ENCODE measurements around the gene WTAP.
A peak's percentile ranks its signal among the peaks of the same experiment; 100 is the strongest.
"Not testable (repeated sequence)": the region's sequence is repeated elsewhere in the genome, so short reads cannot be mapped to it uniquely, and the experiment has no call there.

The WTAP gene

DNA sequence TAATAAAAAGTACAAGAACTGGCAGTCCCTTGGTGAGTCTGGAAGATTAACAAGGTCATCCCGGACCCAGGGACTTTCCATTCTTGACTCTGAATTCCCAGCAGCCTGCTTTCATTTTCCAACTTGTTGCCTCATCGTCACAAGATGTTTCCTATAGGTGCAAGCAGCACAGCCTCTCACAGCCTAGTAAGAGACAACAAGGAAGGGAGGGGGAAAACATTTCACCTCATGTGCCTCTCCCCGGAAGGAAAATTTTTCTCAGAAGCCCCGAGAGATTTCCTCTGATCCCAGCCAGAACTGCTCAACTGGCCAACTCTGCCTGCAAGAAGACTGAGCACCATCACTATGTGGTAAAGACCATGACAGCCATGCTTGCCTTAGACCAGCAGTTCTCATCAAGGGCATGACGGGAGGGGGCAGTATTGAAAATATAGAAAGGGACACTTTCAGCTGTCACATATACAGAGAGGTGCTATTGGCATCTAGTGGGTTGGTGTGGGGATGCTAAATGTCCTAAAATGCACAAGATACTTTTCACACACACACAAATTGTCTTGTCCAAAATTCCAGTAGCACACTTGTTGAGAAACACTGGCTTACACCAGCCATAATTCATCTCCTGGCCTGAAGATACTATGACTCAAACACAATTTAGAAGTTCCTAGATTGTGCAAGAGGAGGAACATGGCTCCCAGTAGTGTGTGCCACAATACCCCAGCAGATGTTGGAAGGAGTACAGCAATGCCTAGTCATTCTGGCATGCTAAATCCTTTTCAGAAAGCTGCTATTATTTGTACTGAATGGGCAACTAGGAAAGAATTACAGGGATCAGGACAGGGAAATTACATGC lies 10.8 kb upstream of the WTAP start:
- TF ChIP-seq, protein P1, sequence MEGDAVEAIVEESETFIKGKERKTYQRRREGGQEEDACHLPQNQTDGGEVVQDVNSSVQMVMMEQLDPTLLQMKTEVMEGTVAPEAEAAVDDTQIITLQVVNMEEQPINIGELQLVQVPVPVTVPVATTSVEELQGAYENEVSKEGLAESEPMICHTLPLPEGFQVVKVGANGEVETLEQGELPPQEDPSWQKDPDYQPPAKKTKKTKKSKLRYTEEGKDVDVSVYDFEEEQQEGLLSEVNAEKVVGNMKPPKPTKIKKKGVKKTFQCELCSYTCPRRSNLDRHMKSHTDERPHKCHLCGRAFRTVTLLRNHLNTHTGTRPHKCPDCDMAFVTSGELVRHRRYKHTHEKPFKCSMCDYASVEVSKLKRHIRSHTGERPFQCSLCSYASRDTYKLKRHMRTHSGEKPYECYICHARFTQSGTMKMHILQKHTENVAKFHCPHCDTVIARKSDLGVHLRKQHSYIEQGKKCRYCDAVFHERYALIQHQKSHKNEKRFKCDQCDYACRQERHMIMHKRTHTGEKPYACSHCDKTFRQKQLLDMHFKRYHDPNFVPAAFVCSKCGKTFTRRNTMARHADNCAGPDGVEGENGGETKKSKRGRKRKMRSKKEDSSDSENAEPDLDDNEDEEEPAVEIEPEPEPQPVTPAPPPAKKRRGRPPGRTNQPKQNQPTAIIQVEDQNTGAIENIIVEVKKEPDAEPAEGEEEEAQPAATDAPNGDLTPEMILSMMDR (conservative IDR thresholded peaks at IDR 0.05): no peak
- H3K27ac ChIP-seq: no peak overlapping the region

DNA sequence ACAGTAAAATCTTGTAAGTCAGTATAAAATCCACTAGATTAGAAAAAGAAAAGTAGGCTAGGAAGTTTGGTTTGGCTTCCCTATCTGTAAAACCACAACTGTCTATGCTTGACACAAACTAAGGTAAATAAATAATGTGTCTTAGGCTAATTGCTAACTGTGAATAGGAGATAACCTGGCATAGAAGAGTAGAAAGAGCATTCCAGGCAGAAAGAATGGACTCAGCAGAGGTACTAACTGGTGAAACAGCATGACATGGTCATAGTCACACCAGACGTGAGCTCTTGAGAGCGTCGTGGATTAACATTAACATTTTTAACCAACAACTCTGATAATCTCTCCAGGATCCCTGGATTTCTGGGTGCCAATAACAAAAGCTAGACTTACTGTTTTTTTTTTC lies 8.7 kb upstream of the WTAP start:
- no peak overlapping the region for H3K27ac ChIP-seq
- TF ChIP-seq, protein P1 (conservative IDR thresholded peaks at IDR 0.05): no peak

DNA sequence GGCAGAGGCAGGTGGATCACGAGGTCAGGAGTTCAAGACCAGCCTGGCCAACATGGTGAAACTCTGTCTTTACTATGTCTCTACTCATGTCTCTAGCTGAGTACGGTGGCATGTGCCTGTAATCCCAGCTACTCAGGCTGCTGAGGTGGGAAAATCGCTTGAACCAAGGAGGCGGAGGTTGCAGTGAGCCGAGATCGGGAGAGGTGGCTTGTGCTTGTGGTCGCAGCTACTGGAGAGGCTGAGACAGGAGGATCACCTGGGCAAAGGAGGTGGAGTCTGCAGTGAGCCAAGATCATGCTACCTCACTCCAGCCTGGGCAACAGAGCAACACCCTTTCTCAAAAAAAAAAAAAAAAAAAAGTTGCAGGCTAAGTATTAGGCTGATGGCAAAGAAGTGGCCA lies 8.0 kb upstream of the WTAP start:
- no peak overlapping the region for H3K27ac ChIP-seq
- TF ChIP-seq, protein P1 (conservative IDR thresholded peaks at IDR 0.05): no peak

DNA sequence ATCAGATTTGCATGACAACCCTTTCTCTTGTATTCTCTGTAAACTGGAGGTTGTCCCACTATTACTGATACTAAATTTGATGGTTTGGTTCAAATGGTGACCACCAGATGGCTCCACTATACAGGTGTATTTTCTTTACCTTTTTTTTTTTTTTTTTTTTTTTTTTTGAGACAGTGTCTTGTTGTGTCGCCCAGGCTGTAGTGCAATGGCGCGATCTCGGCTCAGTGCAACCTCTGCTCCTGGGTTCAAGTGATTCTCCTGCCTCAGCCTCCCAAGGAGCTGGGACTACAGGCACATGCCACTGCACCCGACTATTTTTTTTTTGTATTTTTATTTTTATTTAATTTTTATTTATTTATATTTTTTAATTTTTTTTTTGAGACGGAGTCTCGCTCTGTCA lies 6.6 kb upstream of the WTAP start:
- TF ChIP-seq, protein P1 (conservative IDR thresholded peaks at IDR 0.05): peak; percentile 75
- no peak overlapping the region for H3K27ac ChIP-seq

DNA sequence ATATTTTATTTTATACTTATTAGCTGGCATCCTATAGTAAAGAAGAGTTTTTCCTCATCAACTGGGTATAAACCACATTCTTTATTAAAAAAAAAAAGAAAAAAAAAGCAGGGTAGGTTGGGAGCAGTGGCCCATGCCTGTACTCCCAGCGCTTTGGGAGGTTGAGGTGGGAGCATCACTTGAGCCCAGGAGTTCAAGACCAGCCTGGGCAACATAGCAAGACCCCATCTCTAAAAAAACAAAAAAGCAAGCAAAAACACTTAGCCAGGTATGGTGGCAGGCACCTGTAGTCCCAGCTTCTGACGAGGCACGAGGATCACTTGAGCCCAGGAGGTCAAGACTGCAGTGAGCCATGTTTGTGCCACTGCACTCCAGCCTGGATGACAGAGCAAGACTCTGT lies 5.3 kb upstream of the WTAP start:
- H3K27ac ChIP-seq: not testable (repeated sequence)

DNA sequence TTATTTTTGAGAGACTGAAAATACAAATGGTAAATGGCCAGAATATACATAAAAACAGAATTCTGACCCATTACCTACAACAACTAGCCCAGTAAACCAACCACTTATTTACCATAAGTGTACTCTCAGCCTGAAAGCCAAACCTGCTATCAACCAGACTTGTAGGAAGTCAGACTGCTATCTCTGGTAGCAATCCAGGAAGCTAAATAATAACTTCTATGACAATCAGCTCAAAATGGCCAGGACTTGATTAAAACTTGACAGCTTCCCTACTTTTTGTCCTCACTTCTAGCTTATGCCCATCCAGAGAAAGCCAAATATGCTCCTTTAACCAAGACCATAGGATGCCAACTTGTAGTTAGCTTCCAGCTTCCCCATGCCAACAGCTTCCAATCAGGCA lies 4.7 kb upstream of the WTAP start:
- no peak overlapping the region for H3K27ac ChIP-seq
- TF ChIP-seq, protein P1 (conservative IDR thresholded peaks at IDR 0.05): no peak

DNA sequence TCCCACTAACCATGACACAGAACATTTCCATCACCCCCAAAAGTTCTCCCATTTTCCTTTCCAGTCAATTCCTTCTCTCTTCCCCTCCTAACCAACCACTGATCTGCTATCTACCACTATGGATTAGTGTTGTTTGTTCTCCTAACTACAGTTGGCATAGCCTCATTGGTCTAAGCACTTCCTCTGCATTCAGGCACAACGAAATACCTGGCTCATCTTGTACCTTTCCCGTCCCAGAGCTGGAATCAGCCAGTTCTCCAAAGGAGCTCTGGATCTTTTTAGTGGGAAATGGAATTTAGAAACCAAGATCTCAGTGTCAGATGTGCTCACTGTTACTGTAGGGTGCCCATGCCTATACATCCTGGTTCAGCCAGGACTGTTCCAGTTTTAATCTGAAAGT lies 4.0 kb upstream of the WTAP start:
- no peak overlapping the region for H3K27ac ChIP-seq
- TF ChIP-seq, protein P1 (conservative IDR thresholded peaks at IDR 0.05): no peak

DNA sequence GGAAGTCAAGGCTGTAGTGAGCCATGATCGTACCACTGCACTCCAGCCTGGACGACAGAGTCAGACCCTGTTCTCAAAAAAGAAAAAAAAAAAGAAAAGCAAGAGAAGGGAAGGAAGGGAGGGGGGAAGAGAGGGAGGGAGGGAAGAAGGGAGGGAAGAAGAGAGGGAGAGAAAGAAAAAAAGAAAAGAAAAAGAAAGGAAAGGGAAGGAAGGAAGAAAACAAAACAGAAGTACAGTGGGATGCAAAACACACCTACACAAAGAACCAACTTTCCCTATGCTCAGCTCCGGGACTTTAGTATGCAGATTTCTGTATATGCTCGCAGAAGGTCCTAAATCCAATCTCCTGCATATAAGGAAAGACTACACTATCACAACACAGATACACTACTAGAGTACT lies 2.5 kb upstream of the WTAP start:
- H3K27ac ChIP-seq: peak overlapping the region; percentile 97; the same call in 1 of the 2 replicates
- TF ChIP-seq, protein P1 (conservative IDR thresholded peaks at IDR 0.05): no peak

DNA sequence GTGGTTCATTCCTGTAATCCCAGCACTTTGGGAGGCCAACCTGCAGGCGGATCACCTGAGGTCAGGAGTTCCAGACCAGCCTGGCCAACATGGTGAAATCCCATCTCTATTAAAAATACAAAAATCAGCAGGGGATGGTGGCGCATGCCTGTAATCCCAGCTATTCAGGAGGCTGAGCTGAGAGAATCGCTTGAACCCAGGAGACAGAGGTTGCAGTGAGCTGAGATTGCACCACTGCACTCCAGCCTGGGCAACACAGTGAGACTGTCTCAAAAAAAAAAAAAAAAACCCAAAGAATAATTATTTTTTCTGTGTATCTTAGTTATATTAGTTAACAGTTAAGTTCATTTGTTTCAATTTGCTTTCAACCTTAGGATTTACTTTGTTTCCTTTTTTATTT lies 2.1 kb upstream of the WTAP start:
- H3K27ac ChIP-seq: peak overlapping the region; percentile 97; the same call in 1 of the 2 replicates

All from VCaP (cell line).